Measurements from ENCODE around the gene PROCA1. TPM values are rescaled to one million over a fixed set of nuclear protein-coding genes. Genes with fewer than 3 reads are reported as not detected.

The PROCA1 gene
- total and polyA plus RNA-seq, 2 of the 13 experiments (the other 11 are each of a cell fraction or from before 2014, with no cell fraction given) = 0.73 to 1.5 TPM

- no peak for TF ChIP-seq ZNF569 (CRISPR knock-in tag; IDR thresholded peaks at IDR 0.05; ENCODE audit: borderline replicate concordance)
- TF ChIP-seq ZNF792 (CRISPR knock-in tag; IDR thresholded peaks at IDR 0.05) = no peak
- TF ChIP-seq BATF2 (CRISPR knock-in tag; IDR thresholded peaks at IDR 0.05) = no peak
- TF ChIP-seq MIER2 (CRISPR knock-in tag; IDR thresholded peaks at IDR 0.05) = no peak
- TF ChIP-seq ZNF850 (CRISPR knock-in tag; conservative IDR thresholded peaks at IDR 0.05) = no peak
- TF ChIP-seq SPEN (CRISPR knock-in tag; IDR thresholded peaks at IDR 0.05; ENCODE audit: low read depth) = no peak
- TF ChIP-seq ARHGAP35 (CRISPR knock-in tag; IDR thresholded peaks at IDR 0.05; ENCODE audit: borderline replicate concordance) = no peak
- TF ChIP-seq, protein P1, sequence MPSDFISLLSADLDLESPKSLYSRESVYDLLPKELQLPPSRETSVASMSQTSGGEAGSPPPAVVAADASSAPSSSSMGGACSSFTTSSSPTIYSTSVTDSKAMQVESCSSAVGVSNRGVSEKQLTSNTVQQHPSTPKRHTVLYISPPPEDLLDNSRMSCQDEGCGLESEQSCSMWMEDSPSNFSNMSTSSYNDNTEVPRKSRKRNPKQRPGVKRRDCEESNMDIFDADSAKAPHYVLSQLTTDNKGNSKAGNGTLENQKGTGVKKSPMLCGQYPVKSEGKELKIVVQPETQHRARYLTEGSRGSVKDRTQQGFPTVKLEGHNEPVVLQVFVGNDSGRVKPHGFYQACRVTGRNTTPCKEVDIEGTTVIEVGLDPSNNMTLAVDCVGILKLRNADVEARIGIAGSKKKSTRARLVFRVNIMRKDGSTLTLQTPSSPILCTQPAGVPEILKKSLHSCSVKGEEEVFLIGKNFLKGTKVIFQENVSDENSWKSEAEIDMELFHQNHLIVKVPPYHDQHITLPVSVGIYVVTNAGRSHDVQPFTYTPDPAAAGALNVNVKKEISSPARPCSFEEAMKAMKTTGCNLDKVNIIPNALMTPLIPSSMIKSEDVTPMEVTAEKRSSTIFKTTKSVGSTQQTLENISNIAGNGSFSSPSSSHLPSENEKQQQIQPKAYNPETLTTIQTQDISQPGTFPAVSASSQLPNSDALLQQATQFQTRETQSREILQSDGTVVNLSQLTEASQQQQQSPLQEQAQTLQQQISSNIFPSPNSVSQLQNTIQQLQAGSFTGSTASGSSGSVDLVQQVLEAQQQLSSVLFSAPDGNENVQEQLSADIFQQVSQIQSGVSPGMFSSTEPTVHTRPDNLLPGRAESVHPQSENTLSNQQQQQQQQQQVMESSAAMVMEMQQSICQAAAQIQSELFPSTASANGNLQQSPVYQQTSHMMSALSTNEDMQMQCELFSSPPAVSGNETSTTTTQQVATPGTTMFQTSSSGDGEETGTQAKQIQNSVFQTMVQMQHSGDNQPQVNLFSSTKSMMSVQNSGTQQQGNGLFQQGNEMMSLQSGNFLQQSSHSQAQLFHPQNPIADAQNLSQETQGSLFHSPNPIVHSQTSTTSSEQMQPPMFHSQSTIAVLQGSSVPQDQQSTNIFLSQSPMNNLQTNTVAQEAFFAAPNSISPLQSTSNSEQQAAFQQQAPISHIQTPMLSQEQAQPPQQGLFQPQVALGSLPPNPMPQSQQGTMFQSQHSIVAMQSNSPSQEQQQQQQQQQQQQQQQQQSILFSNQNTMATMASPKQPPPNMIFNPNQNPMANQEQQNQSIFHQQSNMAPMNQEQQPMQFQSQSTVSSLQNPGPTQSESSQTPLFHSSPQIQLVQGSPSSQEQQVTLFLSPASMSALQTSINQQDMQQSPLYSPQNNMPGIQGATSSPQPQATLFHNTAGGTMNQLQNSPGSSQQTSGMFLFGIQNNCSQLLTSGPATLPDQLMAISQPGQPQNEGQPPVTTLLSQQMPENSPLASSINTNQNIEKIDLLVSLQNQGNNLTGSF (CRISPR knock-in tag; IDR thresholded peaks at IDR 0.05) = no peak
- TF ChIP-seq ZNF616 (CRISPR knock-in tag; IDR thresholded peaks at IDR 0.05; ENCODE audit: low read depth) = no peak
- TF ChIP-seq ZNF562 (CRISPR knock-in tag; IDR thresholded peaks at IDR 0.05; ENCODE audit: borderline replicate concordance) = no peak
- 0 out of 2 replicates have a peak, but pooled peaks have one; percentile 1 for TF ChIP-seq ATF7-NPFF (CRISPR knock-in tag; IDR thresholded peaks at IDR 0.05; ENCODE audit: low read depth)
- TF ChIP-seq, protein P2, sequence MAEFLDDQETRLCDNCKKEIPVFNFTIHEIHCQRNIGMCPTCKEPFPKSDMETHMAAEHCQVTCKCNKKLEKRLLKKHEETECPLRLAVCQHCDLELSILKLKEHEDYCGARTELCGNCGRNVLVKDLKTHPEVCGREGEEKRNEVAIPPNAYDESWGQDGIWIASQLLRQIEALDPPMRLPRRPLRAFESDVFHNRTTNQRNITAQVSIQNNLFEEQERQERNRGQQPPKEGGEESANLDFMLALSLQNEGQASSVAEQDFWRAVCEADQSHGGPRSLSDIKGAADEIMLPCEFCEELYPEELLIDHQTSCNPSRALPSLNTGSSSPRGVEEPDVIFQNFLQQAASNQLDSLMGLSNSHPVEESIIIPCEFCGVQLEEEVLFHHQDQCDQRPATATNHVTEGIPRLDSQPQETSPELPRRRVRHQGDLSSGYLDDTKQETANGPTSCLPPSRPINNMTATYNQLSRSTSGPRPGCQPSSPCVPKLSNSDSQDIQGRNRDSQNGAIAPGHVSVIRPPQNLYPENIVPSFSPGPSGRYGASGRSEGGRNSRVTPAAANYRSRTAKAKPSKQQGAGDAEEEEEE (CRISPR knock-in tag; IDR thresholded peaks at IDR 0.05; ENCODE audit: borderline replicate concordance) = no peak
- TF ChIP-seq, protein P3, sequence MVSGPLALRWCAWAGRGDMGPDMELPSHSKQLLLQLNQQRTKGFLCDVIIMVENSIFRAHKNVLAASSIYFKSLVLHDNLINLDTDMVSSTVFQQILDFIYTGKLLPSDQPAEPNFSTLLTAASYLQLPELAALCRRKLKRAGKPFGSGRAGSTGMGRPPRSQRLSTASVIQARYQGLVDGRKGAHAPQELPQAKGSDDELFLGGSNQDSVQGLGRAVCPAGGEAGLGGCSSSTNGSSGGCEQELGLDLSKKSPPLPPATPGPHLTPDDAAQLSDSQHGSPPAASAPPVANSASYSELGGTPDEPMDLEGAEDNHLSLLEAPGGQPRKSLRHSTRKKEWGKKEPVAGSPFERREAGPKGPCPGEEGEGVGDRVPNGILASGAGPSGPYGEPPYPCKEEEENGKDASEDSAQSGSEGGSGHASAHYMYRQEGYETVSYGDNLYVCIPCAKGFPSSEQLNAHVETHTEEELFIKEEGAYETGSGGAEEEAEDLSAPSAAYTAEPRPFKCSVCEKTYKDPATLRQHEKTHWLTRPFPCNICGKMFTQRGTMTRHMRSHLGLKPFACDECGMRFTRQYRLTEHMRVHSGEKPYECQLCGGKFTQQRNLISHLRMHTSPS (CRISPR knock-in tag; IDR thresholded peaks at IDR 0.05; ENCODE audit: low read depth) = no peak
- TF ChIP-seq ZNF143 (CRISPR knock-in tag; IDR thresholded peaks at IDR 0.05) = no peak
These were observed at the start of gene PROCA1 (continued) for GRCh38 chr17:28711723-28712031.

Data from HepG2 (cell line).